HEK293 (cell line): ENCODE results near the gene PCBP3.

Experiments
- CTCF ChIA-PET: fragments of 350-600 bp; formaldehyde crosslinking; extraction: SDS; loops from one replicate; lab custom pipeline; 2021; ENCODE audit warnings: antibody characterized with exemption; lab: Yijun Ruan, JAX
- POLR2A ChIA-PET: fragments of 300-600 bp; formaldehyde crosslinking; extraction: SDS; loops from one replicate; lab custom pipeline; 2020; ENCODE audit warnings: antibody characterized with exemption, inconsistent platforms; lab: Yijun Ruan, JAX
- H3K27ac ChIP-seq: fragments of 200-500 bp; sonication (Bioruptor generic); 2 replicates; pipeline ENCODE4 v1.5.1; 2014; ENCODE audit warnings: low read depth, low read length, control low read depth, inconsistent platforms; ENCODE audit errors: extremely low read depth
- H3K36me3 ChIP-seq, 2 experiments: fragments of 200-500 bp in 1 of 2; sonication (Bioruptor generic) in 1 of 2; 1 replicate in 1 of 2; 2 replicates in 1 of 2; pipeline ENCODE4 v1.5.1; 2014 to 2017; ENCODE audit warnings: inconsistent platforms in 2 of 2, low read length in 2 of 2; ENCODE audit not compliant: control insufficient read depth in 2 of 2, insufficient read depth in 1 of 2
- H3K4me1 ChIP-seq: fragments of 200-500 bp; sonication (Bioruptor generic); 2 replicates; pipeline ENCODE4 v1.5.1; 2014; ENCODE audit warnings: mild to moderate bottlenecking, low read length, inconsistent platforms; ENCODE audit not compliant: control insufficient read depth, insufficient read depth
- H3K4me3 ChIP-seq: 2 replicates; pipeline ENCODE4 v1.5.1; 2011; ENCODE audit warnings: low read depth, mild to moderate bottlenecking, control low read depth, low read length, moderate library complexity
- H3K9me3 ChIP-seq: fragments of 200-500 bp; sonication (Bioruptor generic); 2 replicates; pipeline ENCODE4 v1.5.1; 2014; ENCODE audit warnings: low read depth, low read length, inconsistent platforms; ENCODE audit not compliant: control insufficient read depth, insufficient read depth
- GLIS1 ChIP-seq: fragments of 450-650 bp; formaldehyde crosslinking; IDR thresholded peaks from 2 replicates; pipeline ENCODE4 v1.5.1; 2016; ENCODE audit warnings: missing biosample characterization, missing genetic modification characterization
- KLF16 ChIP-seq: fragments of 450-650 bp; formaldehyde crosslinking; IDR thresholded peaks from 2 replicates; pipeline ENCODE4 v1.5.1; 2017; ENCODE audit warnings: missing biosample characterization, missing genetic modification characterization
- REPIN1 ChIP-seq: fragments of 450-650 bp; formaldehyde crosslinking; IDR thresholded peaks from 2 replicates; pipeline ENCODE4 v1.5.1; 2017; ENCODE audit warnings: missing biosample characterization, missing genetic modification characterization, low read depth
- ZBTB7A ChIP-seq: fragments of 450-650 bp; formaldehyde crosslinking; IDR thresholded peaks from 2 replicates; pipeline ENCODE4 v1.5.1; 2016; ENCODE audit warnings: low read depth, missing biosample characterization, missing genetic modification characterization
- ZBTB8A ChIP-seq: fragments of 450-650 bp; formaldehyde crosslinking; IDR thresholded peaks from 2 replicates; pipeline ENCODE4 v1.5.1; 2016; ENCODE audit warnings: missing biosample characterization, missing genetic modification characterization
- ZFP41 ChIP-seq: fragments of 450-650 bp; formaldehyde crosslinking; IDR thresholded peaks from 2 replicates; pipeline ENCODE4 v1.5.1; 2016; ENCODE audit warnings: missing biosample characterization, missing genetic modification characterization, borderline replicate concordance
- ZIC2 ChIP-seq: fragments of 450-650 bp; formaldehyde crosslinking; IDR thresholded peaks from 2 replicates; pipeline ENCODE4 v1.5.1; 2016; ENCODE audit warnings: missing biosample characterization, missing genetic modification characterization
- ZNF112 ChIP-seq: fragments of 450-650 bp; formaldehyde crosslinking; IDR thresholded peaks from 2 replicates; pipeline ENCODE4 v1.5.0; 2017; ENCODE audit warnings: missing biosample characterization, missing genetic modification characterization
- ZNF140 ChIP-seq: fragments of 450-650 bp; formaldehyde crosslinking; IDR thresholded peaks from 2 replicates; pipeline ENCODE4 v1.5.1; 2016; ENCODE audit warnings: missing biosample characterization, missing genetic modification characterization
- ZNF19 ChIP-seq: fragments of 450-650 bp; formaldehyde crosslinking; IDR thresholded peaks from 2 replicates; pipeline ENCODE4; 2016; ENCODE audit warnings: missing biosample characterization, missing genetic modification characterization, low read depth
- ZNF23 ChIP-seq: fragments of 450-650 bp; formaldehyde crosslinking; IDR thresholded peaks from 2 replicates; pipeline ENCODE4 v1.5.1; 2016; ENCODE audit warnings: missing biosample characterization, missing genetic modification characterization, borderline replicate concordance
- ZNF341 ChIP-seq: fragments of 450-650 bp; formaldehyde crosslinking; IDR thresholded peaks from 2 replicates; pipeline ENCODE4; 2016; ENCODE audit warnings: low read depth, missing biosample characterization, missing genetic modification characterization
- ZNF391 ChIP-seq: fragments of 450-650 bp; formaldehyde crosslinking; IDR thresholded peaks from 2 replicates; pipeline ENCODE4 v1.5.1; 2016; ENCODE audit warnings: low read depth, missing biosample characterization, missing genetic modification characterization, borderline replicate concordance
- ZNF629 ChIP-seq: fragments of 450-650 bp; formaldehyde crosslinking; IDR thresholded peaks from 2 replicates; pipeline ENCODE4 v1.5.1; 2017; ENCODE audit warnings: missing biosample characterization, missing genetic modification characterization
- ZNF837 ChIP-seq: fragments of 450-650 bp; formaldehyde crosslinking; IDR thresholded peaks from 2 replicates; pipeline ENCODE4 v1.5.1; 2016; ENCODE audit warnings: missing biosample characterization, missing genetic modification characterization
- ZNF843 ChIP-seq: fragments of 450-650 bp; formaldehyde crosslinking; IDR thresholded peaks from 2 replicates; pipeline ENCODE4 v1.5.1; 2016; ENCODE audit warnings: missing biosample characterization, missing genetic modification characterization
- TF ChIP-seq, protein P1 (sequence below): fragments of 450-650 bp; formaldehyde crosslinking; IDR thresholded peaks from 2 replicates; pipeline ENCODE4 v1.5.1; 2016; ENCODE audit warnings: missing biosample characterization, missing genetic modification characterization, low read depth
- TF ChIP-seq, protein P2 (sequence below): fragments of 450-650 bp; formaldehyde crosslinking; IDR thresholded peaks from 2 replicates; pipeline ENCODE4 v1.5.1; 2016; ENCODE audit warnings: missing biosample characterization, missing genetic modification characterization, borderline replicate concordance
- TF ChIP-seq, protein P3 (sequence below): fragments of 450-650 bp; formaldehyde crosslinking; IDR thresholded peaks from 2 replicates; pipeline ENCODE4 v1.5.1; 2016; ENCODE audit warnings: missing biosample characterization, missing genetic modification characterization
- TF ChIP-seq, protein P4 (sequence below): fragments of 450-650 bp; formaldehyde crosslinking; IDR thresholded peaks from 2 replicates; pipeline ENCODE4 v1.5.1; 2016; ENCODE audit warnings: missing biosample characterization, missing genetic modification characterization
- TF ChIP-seq, protein P5 (sequence below): sonication (generic); formaldehyde crosslinking; IDR thresholded peaks from 2 replicates; pipeline ENCODE4 v1.8.1; 2022; ENCODE audit warnings: mild to moderate bottlenecking, moderate library complexity, missing genetic modification reagents

PCBP3 gene

DNA sequence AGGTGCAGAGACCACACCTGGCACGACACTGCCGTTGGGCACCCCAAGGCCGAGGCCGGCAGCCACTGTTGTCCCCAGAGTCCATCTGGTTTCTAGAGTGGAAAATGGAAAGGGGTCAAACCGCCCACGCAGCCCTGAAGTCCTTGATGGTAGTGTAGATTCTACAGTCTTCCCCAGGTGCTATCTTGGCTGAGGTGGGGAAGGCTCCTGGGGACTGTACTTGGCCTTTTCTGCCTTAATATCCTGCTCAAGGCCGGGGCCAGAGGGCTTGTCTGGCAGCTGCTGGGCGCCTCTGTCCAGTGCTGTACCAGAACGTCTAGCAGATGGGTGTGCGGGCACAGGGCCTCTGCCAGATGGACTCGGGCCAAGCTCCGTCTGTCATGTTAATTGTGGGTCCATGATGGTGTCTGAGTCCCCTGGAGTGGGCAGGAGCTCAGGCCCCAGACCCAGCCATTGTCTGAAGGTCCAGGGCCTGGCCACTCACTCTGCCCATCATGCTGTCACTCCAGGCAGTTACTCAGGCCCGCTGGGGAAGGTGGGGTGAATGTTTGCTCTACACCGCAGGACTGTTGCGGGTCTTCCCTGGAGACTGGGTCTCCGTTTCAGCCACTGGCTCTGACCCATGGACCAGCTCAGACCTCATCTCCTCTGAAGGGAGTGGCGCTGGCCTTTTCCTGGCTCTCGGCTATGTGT is 176.1 kb downstream of the PCBP3 start:
- no peaks in the 10 kb centered on the region for H3K36me3 ChIP-seq
- CTCF ChIA-PET, result interaction anchor here (0.6 to 5.2 kb wide), 16 partner anchors 8 to 682 kb away, joined by 3 to 41 read pairs (median 5); no protein-coding TSS in a partner anchor
- H3K9me3 ChIP-seq, result no peaks in the 10 kb centered on the region
- 0 out of 2 replicates have a peak overlapping the region, but pooled peaks have one; percentile 18 for H3K27ac ChIP-seq
- no peak for TF ChIP-seq ZNF837 (tag by site-specific recombination)
- TF ChIP-seq, protein P1, sequence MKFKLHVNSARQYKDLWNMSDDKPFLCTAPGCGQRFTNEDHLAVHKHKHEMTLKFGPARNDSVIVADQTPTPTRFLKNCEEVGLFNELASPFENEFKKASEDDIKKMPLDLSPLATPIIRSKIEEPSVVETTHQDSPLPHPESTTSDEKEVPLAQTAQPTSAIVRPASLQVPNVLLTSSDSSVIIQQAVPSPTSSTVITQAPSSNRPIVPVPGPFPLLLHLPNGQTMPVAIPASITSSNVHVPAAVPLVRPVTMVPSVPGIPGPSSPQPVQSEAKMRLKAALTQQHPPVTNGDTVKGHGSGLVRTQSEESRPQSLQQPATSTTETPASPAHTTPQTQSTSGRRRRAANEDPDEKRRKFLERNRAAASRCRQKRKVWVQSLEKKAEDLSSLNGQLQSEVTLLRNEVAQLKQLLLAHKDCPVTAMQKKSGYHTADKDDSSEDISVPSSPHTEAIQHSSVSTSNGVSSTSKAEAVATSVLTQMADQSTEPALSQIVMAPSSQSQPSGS (tag by site-specific recombination), result no peak
- no peak for TF ChIP-seq ZNF23 (tag by site-specific recombination)
- TF ChIP-seq, protein P2, sequence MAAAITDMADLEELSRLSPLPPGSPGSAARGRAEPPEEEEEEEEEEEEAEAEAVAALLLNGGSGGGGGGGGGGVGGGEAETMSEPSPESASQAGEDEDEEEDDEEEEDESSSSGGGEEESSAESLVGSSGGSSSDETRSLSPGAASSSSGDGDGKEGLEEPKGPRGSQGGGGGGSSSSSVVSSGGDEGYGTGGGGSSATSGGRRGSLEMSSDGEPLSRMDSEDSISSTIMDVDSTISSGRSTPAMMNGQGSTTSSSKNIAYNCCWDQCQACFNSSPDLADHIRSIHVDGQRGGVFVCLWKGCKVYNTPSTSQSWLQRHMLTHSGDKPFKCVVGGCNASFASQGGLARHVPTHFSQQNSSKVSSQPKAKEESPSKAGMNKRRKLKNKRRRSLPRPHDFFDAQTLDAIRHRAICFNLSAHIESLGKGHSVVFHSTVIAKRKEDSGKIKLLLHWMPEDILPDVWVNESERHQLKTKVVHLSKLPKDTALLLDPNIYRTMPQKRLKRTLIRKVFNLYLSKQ (tag by site-specific recombination), result no peak
- no peak for TF ChIP-seq ZNF19 (tag by site-specific recombination)
- TF ChIP-seq REPIN1, result no peak
- TF ChIP-seq ZFP41, result no peak
- no peak for TF ChIP-seq ZBTB7A (tag by site-specific recombination)
- TF ChIP-seq, protein P3, sequence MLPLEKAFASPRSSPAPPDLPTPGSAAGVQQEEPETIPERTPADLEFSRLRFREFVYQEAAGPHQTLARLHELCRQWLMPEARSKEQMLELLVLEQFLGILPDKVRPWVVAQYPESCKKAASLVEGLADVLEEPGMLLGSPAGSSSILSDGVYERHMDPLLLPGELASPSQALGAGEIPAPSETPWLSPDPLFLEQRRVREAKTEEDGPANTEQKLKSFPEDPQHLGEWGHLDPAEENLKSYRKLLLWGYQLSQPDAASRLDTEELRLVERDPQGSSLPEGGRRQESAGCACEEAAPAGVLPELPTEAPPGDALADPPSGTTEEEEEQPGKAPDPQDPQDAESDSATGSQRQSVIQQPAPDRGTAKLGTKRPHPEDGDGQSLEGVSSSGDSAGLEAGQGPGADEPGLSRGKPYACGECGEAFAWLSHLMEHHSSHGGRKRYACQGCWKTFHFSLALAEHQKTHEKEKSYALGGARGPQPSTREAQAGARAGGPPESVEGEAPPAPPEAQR (tag by site-specific recombination), result no peak
- TF ChIP-seq, protein P4, sequence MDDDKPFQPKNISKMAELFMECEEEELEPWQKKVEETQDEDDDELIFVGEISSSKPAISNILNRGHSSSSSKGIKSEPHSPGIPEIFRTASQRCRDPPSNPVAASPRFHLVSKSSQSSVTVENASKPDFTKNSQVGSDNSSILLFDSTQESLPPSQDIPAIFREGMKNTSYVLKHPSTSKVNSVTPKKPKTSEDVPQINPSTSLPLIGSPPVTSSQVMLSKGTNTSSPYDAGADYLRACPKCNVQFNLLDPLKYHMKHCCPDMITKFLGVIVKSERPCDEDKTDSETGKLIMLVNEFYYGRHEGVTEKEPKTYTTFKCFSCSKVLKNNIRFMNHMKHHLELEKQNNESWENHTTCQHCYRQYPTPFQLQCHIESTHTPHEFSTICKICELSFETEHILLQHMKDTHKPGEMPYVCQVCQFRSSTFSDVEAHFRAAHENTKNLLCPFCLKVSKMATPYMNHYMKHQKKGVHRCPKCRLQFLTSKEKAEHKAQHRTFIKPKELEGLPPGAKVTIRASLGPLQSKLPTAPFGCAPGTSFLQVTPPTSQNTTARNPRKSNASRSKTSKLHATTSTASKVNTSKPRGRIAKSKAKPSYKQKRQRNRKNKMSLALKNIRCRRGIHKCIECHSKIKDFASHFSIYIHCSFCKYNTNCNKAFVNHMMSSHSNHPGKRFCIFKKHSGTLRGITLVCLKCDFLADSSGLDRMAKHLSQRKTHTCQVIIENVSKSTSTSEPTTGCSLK (tag by site-specific recombination), result no peak
- TF ChIP-seq, all 188 proteins: peak for 0
- POLR2A ChIA-PET, result interaction anchor here (1.5 to 1.7 kb wide), 2 partner anchors 264 to 532 kb away, joined by 3 to 8 read pairs; partner anchors contain the start of gene POFUT2
- Histone ChIP-seq H3K4me3 (no peak overlapping the region), H3K4me1 (peaks cover 4% of the 10 kb centered on the region; the same call in 1 of the 2 replicates)

DNA sequence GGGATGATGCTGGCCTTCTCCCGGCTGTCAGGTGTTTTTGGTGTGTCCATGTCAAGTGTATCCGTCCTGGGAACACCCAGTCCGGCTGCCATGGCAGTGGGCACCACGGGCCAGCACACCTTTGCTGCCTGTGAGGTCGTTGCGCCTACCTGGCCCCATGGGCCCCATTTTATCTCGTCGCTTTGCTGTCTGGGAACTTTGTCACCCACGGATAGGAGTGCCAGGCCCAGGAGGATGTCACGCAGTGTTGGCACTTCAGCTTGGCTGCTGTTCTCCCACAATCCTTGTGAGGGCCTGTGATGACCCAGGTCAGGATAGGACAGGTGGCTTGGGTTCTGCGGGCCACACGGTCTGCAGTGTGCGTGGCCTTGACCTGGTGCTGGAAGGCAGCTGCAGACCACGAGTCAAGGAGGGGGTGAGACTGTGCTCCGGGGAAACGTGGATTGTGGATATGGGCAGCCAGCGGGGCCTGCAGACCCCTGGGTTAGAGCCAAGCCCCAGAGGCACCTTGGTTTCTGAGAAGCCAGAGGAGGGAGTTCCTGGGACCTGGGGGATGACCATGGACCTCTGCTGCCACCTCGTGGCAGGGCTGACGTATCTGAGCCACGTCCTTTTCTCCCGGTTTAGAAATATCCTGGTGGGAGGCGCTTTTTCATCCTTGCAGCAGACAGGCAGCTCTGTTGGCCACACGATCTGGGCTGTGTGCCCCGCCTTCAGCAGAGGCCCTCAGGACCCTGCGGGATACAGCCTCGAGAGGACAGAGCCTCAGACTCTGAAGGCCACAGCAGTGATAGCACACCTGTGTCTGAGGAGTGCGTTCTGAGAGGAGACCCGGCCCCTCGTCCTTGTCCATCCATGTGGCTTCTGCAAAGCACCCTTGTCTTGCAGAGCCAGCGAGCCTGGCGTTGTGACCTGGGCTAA is 176.9 kb downstream of the PCBP3 start:
- Histone ChIP-seq H3K4me1 (peaks cover 4% of the 10 kb centered on the region; the same call in 1 of the 2 replicates), H3K4me3 (no peak overlapping the region), H3K9me3 (no peaks in the 10 kb centered on the region), H3K27ac (no peak overlapping the region), H3K36me3 (no peaks in the 10 kb centered on the region)
- CTCF ChIA-PET, result interaction anchor here (0.6 to 5.2 kb wide), 30 partner anchors 8 to 683 kb away, joined by 3 to 41 read pairs (median 4); no protein-coding TSS in a partner anchor
- POLR2A ChIA-PET, result interaction anchor here (0.5 to 1.7 kb wide), 3 partner anchors 102 to 533 kb away, joined by 3 to 8 read pairs (median 3); partner anchors contain the start of gene POFUT2
- no peak for TF ChIP-seq ZNF140
- no peak for TF ChIP-seq ZNF341 (tag by site-specific recombination)
- peak; percentile 31; the same call in 1 of the 2 replicates for TF ChIP-seq ZNF629 (tag by site-specific recombination)
- TF ChIP-seq KLF16 (tag by site-specific recombination), result no peak
- no peak for TF ChIP-seq ZBTB7A (tag by site-specific recombination)
- TF ChIP-seq, protein P5, sequence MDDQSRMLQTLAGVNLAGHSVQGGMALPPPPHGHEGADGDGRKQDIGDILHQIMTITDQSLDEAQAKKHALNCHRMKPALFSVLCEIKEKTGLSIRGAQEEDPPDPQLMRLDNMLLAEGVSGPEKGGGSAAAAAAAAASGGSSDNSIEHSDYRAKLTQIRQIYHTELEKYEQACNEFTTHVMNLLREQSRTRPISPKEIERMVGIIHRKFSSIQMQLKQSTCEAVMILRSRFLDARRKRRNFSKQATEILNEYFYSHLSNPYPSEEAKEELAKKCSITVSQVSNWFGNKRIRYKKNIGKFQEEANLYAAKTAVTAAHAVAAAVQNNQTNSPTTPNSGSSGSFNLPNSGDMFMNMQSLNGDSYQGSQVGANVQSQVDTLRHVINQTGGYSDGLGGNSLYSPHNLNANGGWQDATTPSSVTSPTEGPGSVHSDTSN, result peak; percentile 16; the same call in 1 of the 2 replicates
- TF ChIP-seq GLIS1, result peak; percentile 81
- peak; percentile 35; the same call in 1 of the 2 replicates for TF ChIP-seq ZBTB8A (tag by site-specific recombination)
- TF ChIP-seq ZNF843 (tag by site-specific recombination), result no peak
- TF ChIP-seq ZNF391 (tag by site-specific recombination), result no peak
- no peak for TF ChIP-seq ZNF112 (tag by site-specific recombination)
- TF ChIP-seq ZNF19 (tag by site-specific recombination), result no peak
- peak; percentile 24 for TF ChIP-seq ZIC2 (tag by site-specific recombination)
